Measurements from ENCODE around the gene KCNJ5. TPM values are rescaled to one million over a fixed set of nuclear protein-coding genes. Genes with fewer than 3 reads are reported as not detected.

Gene KCNJ5
- polyA plus RNA-seq, 1 donor (not counting 4 experiments of a cell fraction or from before 2014, with no cell fraction given) = 0.59 TPM

DNA sequence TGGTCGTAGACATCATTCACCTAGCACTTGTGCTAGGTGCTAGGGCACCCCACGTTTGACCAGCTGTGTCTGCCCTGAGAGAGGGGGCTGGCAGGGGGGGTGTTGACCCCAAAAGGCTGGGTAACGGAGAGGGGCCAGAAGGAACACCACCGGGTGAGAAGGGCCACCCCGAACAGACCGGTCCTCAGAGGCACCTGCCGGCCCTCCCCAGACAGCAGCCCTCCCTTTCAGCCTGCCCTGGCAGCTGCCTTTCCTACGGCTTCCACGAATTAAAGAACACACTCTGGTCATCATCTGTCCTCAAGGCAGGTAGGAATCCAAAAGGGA is 977 bp upstream of the KCNJ5 start:
- no peaks in the 10 kb centered on the region for H4K20me1 ChIP-seq (ENCODE audit: control insufficient read depth, extremely low read depth, insufficient read depth, low read length)
- TF ChIP-seq, protein P1, sequence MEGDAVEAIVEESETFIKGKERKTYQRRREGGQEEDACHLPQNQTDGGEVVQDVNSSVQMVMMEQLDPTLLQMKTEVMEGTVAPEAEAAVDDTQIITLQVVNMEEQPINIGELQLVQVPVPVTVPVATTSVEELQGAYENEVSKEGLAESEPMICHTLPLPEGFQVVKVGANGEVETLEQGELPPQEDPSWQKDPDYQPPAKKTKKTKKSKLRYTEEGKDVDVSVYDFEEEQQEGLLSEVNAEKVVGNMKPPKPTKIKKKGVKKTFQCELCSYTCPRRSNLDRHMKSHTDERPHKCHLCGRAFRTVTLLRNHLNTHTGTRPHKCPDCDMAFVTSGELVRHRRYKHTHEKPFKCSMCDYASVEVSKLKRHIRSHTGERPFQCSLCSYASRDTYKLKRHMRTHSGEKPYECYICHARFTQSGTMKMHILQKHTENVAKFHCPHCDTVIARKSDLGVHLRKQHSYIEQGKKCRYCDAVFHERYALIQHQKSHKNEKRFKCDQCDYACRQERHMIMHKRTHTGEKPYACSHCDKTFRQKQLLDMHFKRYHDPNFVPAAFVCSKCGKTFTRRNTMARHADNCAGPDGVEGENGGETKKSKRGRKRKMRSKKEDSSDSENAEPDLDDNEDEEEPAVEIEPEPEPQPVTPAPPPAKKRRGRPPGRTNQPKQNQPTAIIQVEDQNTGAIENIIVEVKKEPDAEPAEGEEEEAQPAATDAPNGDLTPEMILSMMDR (optimal IDR thresholded peaks at IDR 0.05 in 1 of 3, IDR thresholded peaks at IDR 0.05 in 1 of 3, conservative IDR thresholded peaks at IDR 0.05 in 1 of 3; ENCODE audit: extremely low read depth in 1 of 3, insufficient read depth in 2 of 3, low read length in 3 of 3) = no peak
- TF ChIP-seq EZH2 (IDR thresholded peaks at IDR 0.05; ENCODE audit: low read length) = no peak
- H3K9me1 ChIP-seq (ENCODE audit: control insufficient read depth, extremely low read depth, insufficient read depth, low read length) = no peaks in the 10 kb centered on the region
- H3K27ac ChIP-seq (ENCODE audit: control insufficient read depth, insufficient read depth, low read length) = no peak overlapping the region
- no peaks in the 10 kb centered on the region for H3K36me3 ChIP-seq (ENCODE audit: control insufficient read depth in 2 of 2, extremely low read depth in 1 of 2, insufficient read depth in 2 of 2, low read length in 2 of 2)
- H3K4me2 ChIP-seq (ENCODE audit: control insufficient read depth, extremely low read depth, insufficient read depth, low read depth, low read length) = peak overlapping the region; percentile 85
- dilution Hi-C loops (cut with MboI; ENCODE audit: extremely low pct_ligation_motif_present, low sequenced_read_pairs) = no loop called here
- no peaks in the 10 kb centered on the region for H3K9me3 ChIP-seq (ENCODE audit: control insufficient read depth, low read depth, low read length)
- peaks cover 13% of the 10 kb centered on the region for H3K27me3 ChIP-seq (ENCODE audit: control insufficient read depth, extremely low read depth, insufficient read depth, low read length)
- DNase-seq (ENCODE audit: low read depth, low spot score) (no peak), FAIRE-seq (no peak)
- H2AFZ ChIP-seq (ENCODE audit: control insufficient read depth, low read length) = peak overlapping the region; percentile 88
- peaks cover 30% of the 10 kb centered on the region for H3K4me1 ChIP-seq (ENCODE audit: control insufficient read depth, extremely low read depth, insufficient read depth, low read length)
- peak overlapping the region; percentile 22 for H3K9ac ChIP-seq (ENCODE audit: control insufficient read depth, extremely low read depth, insufficient read depth, low read length)
- H3K79me2 ChIP-seq (ENCODE audit: control insufficient read depth, insufficient read depth, low read length) = no peaks in the 10 kb centered on the region
- peak overlapping the region; percentile 31 to 72 (median 66) for H3K4me3 ChIP-seq (ENCODE audit: control insufficient read depth in 2 of 3, extremely low read depth in 1 of 3, insufficient read depth in 2 of 3, low read depth in 1 of 3, low read length in 3 of 3)

DNA sequence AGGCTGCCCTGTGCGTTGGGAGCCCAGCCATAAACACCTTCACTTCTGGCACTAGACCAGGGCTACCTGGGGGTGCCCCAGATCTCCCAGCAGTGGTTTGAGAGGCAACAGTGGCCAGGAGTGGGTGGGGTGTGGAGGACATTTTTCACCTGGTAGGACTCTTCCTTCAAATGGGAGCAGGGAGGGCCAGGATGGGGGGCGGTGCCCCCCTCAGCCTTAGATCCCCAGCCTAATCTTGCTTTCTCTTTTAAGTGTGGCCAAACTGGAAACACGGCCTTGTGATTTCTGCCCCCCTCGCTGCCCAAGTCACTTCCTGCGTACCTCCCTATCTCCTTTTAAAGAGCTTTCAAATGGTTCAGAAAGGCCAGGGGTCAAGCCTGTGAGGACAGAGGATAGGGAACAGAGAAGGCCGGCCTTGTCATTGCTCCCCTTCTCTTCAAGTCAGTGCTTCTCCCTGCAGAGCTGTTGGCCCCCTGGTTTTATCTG is 800 bp downstream of the KCNJ5 start:
- Histone ChIP-seq H3K9ac (ENCODE audit: control insufficient read depth, extremely low read depth, insufficient read depth, low read length) (no peak overlapping the region), H4K20me1 (ENCODE audit: control insufficient read depth, extremely low read depth, insufficient read depth, low read length) (no peaks in the 10 kb centered on the region), H3K36me3 (ENCODE audit: control insufficient read depth in 2 of 2, extremely low read depth in 1 of 2, insufficient read depth in 2 of 2, low read length in 2 of 2) (no peaks in the 10 kb centered on the region), H2AFZ (ENCODE audit: control insufficient read depth, low read length) (no peak overlapping the region), H3K9me3 (ENCODE audit: control insufficient read depth, low read depth, low read length) (no peaks in the 10 kb centered on the region), H3K79me2 (ENCODE audit: control insufficient read depth, insufficient read depth, low read length) (no peaks in the 10 kb centered on the region), H3K9me1 (ENCODE audit: control insufficient read depth, extremely low read depth, insufficient read depth, low read length) (no peaks in the 10 kb centered on the region), H3K4me2 (ENCODE audit: control insufficient read depth, extremely low read depth, insufficient read depth, low read depth, low read length) (no peak overlapping the region), H3K27me3 (ENCODE audit: control insufficient read depth, extremely low read depth, insufficient read depth, low read length) (peaks cover 13% of the 10 kb centered on the region), H3K4me3 (ENCODE audit: control insufficient read depth in 2 of 3, extremely low read depth in 1 of 3, insufficient read depth in 2 of 3, low read depth in 1 of 3, low read length in 3 of 3) (no peak overlapping the region), H3K4me1 (ENCODE audit: control insufficient read depth, extremely low read depth, insufficient read depth, low read length) (peaks cover 24% of the 10 kb centered on the region), H3K27ac (ENCODE audit: control insufficient read depth, insufficient read depth, low read length) (no peak overlapping the region)
- FAIRE-seq = no peak
- dilution Hi-C loops (cut with MboI; ENCODE audit: extremely low pct_ligation_motif_present, low sequenced_read_pairs) = no loop called here
- TF ChIP-seq, protein P1 (optimal IDR thresholded peaks at IDR 0.05 in 1 of 3, IDR thresholded peaks at IDR 0.05 in 1 of 3, conservative IDR thresholded peaks at IDR 0.05 in 1 of 3; ENCODE audit: extremely low read depth in 1 of 3, insufficient read depth in 2 of 3, low read length in 3 of 3) = no peak
- no peak for TF ChIP-seq EZH2 (IDR thresholded peaks at IDR 0.05; ENCODE audit: low read length)
- no peak for DNase-seq (ENCODE audit: low read depth, low spot score)
